Peyer's patch (tissue), 4 donors: ENCODE measurements around the gene BRD9.

Source experiments
- POLR2A ChIP-seq, 2 donors: fragments of 450-650 bp; IDR thresholded peaks; one replicate each; pipeline ENCODE4 v1.5.1; 2017; ENCODE audit warnings: antibody characterized with exemption in 2 of 2, mild to moderate bottlenecking in 2 of 2, moderate library complexity in 2 of 2
- TF ChIP-seq, protein P1 (sequence below), 6 experiments: fragments of 450-650 bp in 4 of 6; fragments of 200-600 bp in 2 of 6; sonication (generic) in 1 of 6; IDR thresholded peaks; one replicate each; pipeline ENCODE4 v1.5.1; 2017 to 2019; ENCODE audit warnings: antibody characterized with exemption in 6 of 6, mild to moderate bottlenecking in 3 of 6, moderate library complexity in 1 of 6

DNA sequence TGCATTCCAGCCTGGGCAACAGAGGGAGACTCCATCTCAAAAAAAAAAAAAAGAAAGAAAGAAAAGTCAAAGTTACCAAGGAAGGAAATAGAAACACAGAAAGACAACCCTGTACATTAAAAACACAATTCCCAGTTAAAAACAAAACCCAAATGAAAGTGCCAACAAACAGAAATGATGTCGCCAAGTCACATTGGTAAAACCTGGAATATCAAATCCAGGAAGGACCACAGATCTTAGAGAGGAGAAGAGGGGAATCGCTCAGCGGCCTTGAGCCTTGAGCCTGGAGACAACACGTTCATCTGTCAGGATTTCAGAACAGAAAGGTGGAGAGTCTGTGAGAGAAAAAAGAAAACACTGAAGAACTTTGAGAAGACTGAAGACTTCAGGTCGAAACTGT lies 40.6 kb downstream of the BRD9 start:
- TF ChIP-seq, protein P1, sequence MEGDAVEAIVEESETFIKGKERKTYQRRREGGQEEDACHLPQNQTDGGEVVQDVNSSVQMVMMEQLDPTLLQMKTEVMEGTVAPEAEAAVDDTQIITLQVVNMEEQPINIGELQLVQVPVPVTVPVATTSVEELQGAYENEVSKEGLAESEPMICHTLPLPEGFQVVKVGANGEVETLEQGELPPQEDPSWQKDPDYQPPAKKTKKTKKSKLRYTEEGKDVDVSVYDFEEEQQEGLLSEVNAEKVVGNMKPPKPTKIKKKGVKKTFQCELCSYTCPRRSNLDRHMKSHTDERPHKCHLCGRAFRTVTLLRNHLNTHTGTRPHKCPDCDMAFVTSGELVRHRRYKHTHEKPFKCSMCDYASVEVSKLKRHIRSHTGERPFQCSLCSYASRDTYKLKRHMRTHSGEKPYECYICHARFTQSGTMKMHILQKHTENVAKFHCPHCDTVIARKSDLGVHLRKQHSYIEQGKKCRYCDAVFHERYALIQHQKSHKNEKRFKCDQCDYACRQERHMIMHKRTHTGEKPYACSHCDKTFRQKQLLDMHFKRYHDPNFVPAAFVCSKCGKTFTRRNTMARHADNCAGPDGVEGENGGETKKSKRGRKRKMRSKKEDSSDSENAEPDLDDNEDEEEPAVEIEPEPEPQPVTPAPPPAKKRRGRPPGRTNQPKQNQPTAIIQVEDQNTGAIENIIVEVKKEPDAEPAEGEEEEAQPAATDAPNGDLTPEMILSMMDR (IDR thresholded peaks at IDR 0.05): no peak
- TF ChIP-seq POLR2A (IDR thresholded peaks at IDR 0.05): no peak
